ENCODE measurements around the gene DENND1B.

The DENND1B gene

GRCh38 chr1:197683280-197683679 lies 92.0 kb downstream of the DENND1B start:
- DNase-seq: no peak

GRCh38 chr1:197680311-197680710 lies 95.0 kb downstream of the DENND1B start:
- DNase-seq: no peak

- no peak for DNase-seq
These were observed 97.5 kb downstream of the DENND1B start for GRCh38 chr1:197677752-197678295.

GRCh38 chr1:197677313-197677712 lies 98.0 kb downstream of the DENND1B start:
- no peak for DNase-seq

- DNase-seq: no peak
These were observed 99.6 kb downstream of the DENND1B start for GRCh38 chr1:197675583-197676208.

- no peak for DNase-seq
These were observed 101.0 kb downstream of the DENND1B start for GRCh38 chr1:197674286-197674685.

- DNase-seq: no peak
These were observed 102.0 kb downstream of the DENND1B start for GRCh38 chr1:197673292-197673691.

- DNase-seq: no peak
These were observed 102.9 kb downstream of the DENND1B start for GRCh38 chr1:197672347-197672746.

GRCh38 chr1:197671920-197672319 lies 103.4 kb downstream of the DENND1B start:
- no peak for DNase-seq

- DNase-seq: no peak
These were observed 104.1 kb downstream of the DENND1B start for GRCh38 chr1:197671140-197671539.

- no peak for DNase-seq
These were observed 108.5 kb downstream of the DENND1B start for GRCh38 chr1:197666769-197667285.

GRCh38 chr1:197664391-197664790 lies 110.9 kb downstream of the DENND1B start:
- no peak for DNase-seq

GRCh38 chr1:197663162-197663953 lies 111.9 kb downstream of the DENND1B start:
- no peak for DNase-seq

- DNase-seq: no peak
These were observed 114.9 kb downstream of the DENND1B start for GRCh38 chr1:197660389-197660788.

- DNase-seq: no peak
These were observed 116.1 kb downstream of the DENND1B start for GRCh38 chr1:197659171-197659570.

- no peak for DNase-seq
These were observed 126.1 kb downstream of the DENND1B start for GRCh38 chr1:197649188-197649587.

- DNase-seq: no peak
These were observed 137.0 kb downstream of the DENND1B start for GRCh38 chr1:197638316-197638715.

GRCh38 chr1:197637406-197637805 lies 137.9 kb downstream of the DENND1B start:
- no peak for DNase-seq

GRCh38 chr1:197633447-197634078 lies 141.7 kb downstream of the DENND1B start:
- no peak for DNase-seq

GRCh38 chr1:197632651-197633050 lies 142.6 kb downstream of the DENND1B start:
- no peak for DNase-seq

GRCh38 chr1:197632005-197632404 lies 143.3 kb downstream of the DENND1B start:
- no peak for DNase-seq

GRCh38 chr1:197622371-197622770 lies 152.9 kb downstream of the DENND1B start:
- no peak for DNase-seq

GRCh38 chr1:197621761-197622160 lies 153.5 kb downstream of the DENND1B start:
- no peak for DNase-seq

Measured in CD4-positive, alpha-beta T cell treated with Interleukin-17A for 4 hours (primary cell).